ENCODE measurements around the gene PCLO. TPM values are rescaled to one million over a fixed set of nuclear protein-coding genes. Genes with fewer than 3 reads are reported as not detected.

PCLO gene
- polyA plus RNA-seq, 2 of the 4 experiments (the other 2 are of a cell fraction), result 0.41 to 1.1 TPM

GRCh38 chr7:83204715-83205114, 42.0 kb upstream of the PCLO start (continued):
- no peak for TF ChIP-seq PBX3 (IDR thresholded peaks at IDR 0.05)

- CTCF ChIA-PET, result no interaction called here
- DNase-seq (ENCODE audit: low read depth in 1 of 2, low spot score in 1 of 2), result peak in 1 of 2 experiments; percentile 1
- ATAC-seq, result no peak
- 84% methylated on average over 1 of the region's 1 CpG for WGBS (ENCODE audit: missing lambda C conversion rate)
- no peak for TF ChIP-seq EHMT2 (IDR thresholded peaks at IDR 0.05; ENCODE audit: low read depth)
- TF ChIP-seq, protein P1, sequence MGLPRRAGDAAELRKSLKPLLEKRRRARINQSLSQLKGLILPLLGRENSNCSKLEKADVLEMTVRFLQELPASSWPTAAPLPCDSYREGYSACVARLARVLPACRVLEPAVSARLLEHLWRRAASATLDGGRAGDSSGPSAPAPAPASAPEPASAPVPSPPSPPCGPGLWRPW (IDR thresholded peaks at IDR 0.05), result no peak
- no peak for TF ChIP-seq SREBF2 (IDR thresholded peaks at IDR 0.05)
- no peak for TF ChIP-seq ZSCAN20 (CRISPR knock-in tag; IDR thresholded peaks at IDR 0.05)
- TF ChIP-seq NFE2L2 (conservative IDR thresholded peaks at IDR 0.05; ENCODE audit: low read length), result no peak
- TF ChIP-seq POLR2A (IDR thresholded peaks at IDR 0.05; ENCODE audit: low read length), result no peak
- TF ChIP-seq ESRRA (IDR thresholded peaks at IDR 0.05; ENCODE audit: borderline replicate concordance, low read length), result no peak
- no peak for TF ChIP-seq JUNB (IDR thresholded peaks at IDR 0.05)
- TF ChIP-seq GATA3 (IDR thresholded peaks at IDR 0.05; ENCODE audit: borderline replicate concordance), result no peak
- TF ChIP-seq, protein P2, sequence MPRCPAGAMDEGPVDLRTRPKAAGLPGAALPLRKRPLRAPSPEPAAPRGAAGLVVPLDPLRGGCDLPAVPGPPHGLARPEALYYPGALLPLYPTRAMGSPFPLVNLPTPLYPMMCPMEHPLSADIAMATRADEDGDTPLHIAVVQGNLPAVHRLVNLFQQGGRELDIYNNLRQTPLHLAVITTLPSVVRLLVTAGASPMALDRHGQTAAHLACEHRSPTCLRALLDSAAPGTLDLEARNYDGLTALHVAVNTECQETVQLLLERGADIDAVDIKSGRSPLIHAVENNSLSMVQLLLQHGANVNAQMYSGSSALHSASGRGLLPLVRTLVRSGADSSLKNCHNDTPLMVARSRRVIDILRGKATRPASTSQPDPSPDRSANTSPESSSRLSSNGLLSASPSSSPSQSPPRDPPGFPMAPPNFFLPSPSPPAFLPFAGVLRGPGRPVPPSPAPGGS (IDR thresholded peaks at IDR 0.05), result no peak
- no peak for TF ChIP-seq MAFK (IDR thresholded peaks at IDR 0.05; ENCODE audit: partially characterized antibody)
- no peak for TF ChIP-seq TP53 (CRISPR knock-in tag; IDR thresholded peaks at IDR 0.05)
- TF ChIP-seq ZNF302 (CRISPR knock-in tag; IDR thresholded peaks at IDR 0.05), result no peak
- TF ChIP-seq MAZ (IDR thresholded peaks at IDR 0.05; ENCODE audit: borderline replicate concordance, low read depth, low read length), result no peak
- TF ChIP-seq, protein P3, sequence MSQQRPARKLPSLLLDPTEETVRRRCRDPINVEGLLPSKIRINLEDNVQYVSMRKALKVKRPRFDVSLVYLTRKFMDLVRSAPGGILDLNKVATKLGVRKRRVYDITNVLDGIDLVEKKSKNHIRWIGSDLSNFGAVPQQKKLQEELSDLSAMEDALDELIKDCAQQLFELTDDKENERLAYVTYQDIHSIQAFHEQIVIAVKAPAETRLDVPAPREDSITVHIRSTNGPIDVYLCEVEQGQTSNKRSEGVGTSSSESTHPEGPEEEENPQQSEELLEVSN (IDR thresholded peaks at IDR 0.05; ENCODE audit: borderline replicate concordance, low read depth), result no peak
- no peak for TF ChIP-seq ELK1 (IDR thresholded peaks at IDR 0.05; ENCODE audit: low read depth, low read length)
- no peak for TF ChIP-seq HOXB5 (CRISPR knock-in tag; IDR thresholded peaks at IDR 0.05)
- TF ChIP-seq CBX8 (IDR thresholded peaks at IDR 0.05), result no peak
- TF ChIP-seq EHF (CRISPR knock-in tag; IDR thresholded peaks at IDR 0.05), result no peak
- Histone ChIP-seq H3K4me3 (no peak overlapping the region), H3K4me1 (no peaks in the 10 kb centered on the region), H3K9me3 (no peaks in the 10 kb centered on the region), H3K27ac (no peak overlapping the region), H3K4me2 (no peak overlapping the region)
- POLR2A ChIA-PET, result no interaction called here
- FAIRE-seq, result no peak
Observed at GRCh38 chr7:83201355-83201754, 38.7 kb upstream of the PCLO start.

DNA sequence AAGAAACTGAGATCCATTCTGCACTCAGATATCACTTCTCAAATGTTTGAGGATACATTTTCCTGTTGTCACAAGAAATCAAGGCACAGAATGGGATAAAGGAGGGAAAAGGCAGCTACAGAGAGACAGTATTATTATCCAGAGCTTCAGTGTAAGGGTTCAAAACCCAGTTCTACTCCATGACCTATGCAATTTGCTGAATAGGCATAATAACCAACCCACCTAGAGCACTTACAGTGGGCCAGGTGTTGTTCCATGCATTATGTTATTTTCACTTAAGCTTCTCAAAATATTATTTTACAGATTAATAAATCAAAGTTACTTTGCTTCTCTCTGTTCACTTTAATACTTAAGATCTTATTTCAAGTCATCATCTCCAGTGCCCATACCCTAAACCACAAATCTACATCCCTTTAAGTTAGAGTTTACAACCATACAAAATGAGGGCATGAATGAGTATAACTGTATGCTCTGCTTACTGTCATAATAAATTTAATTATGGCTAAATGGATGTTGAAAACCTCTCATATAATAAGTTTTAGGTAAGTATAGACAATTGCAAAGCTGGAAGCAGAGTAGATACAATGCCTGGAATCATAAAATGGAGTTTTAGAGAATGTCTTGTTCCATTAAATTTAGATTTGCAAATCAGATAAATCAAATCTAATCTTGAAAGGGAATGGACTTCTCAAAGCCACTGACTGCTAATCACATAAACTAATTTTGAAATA, 28.1 kb upstream of the PCLO start:
- no peaks in the 10 kb centered on the region for H3K9me3 ChIP-seq
- CTCF ChIA-PET, result no interaction called here

More for the DNA sequence above, 28.1 kb upstream of the PCLO start:
- H3K27ac ChIP-seq, result no peak overlapping the region
- H3K4me1 ChIP-seq, result no peaks in the 10 kb centered on the region
- no peak for DNase-seq (ENCODE audit: low read depth in 1 of 2, low spot score in 1 of 2)
- H3K4me3 ChIP-seq, result no peak overlapping the region
- ATAC-seq, result no peak
- FAIRE-seq, result no peak
- H3K4me2 ChIP-seq, result no peak overlapping the region
- POLR2A ChIA-PET, result no interaction called here
- TF ChIP-seq MAFK (IDR thresholded peaks at IDR 0.05; ENCODE audit: partially characterized antibody) (peak; percentile 89), ESRRA (IDR thresholded peaks at IDR 0.05; ENCODE audit: borderline replicate concordance, low read length) (no peak)
- TF ChIP-seq, protein P1 (IDR thresholded peaks at IDR 0.05), result no peak
- TF ChIP-seq, protein P3 (IDR thresholded peaks at IDR 0.05; ENCODE audit: borderline replicate concordance, low read depth), result no peak

All from A549 (cell line).